ENCODE data around the gene CAMTA1.
"Not testable (repeated sequence)": the region's sequence is repeated elsewhere in the genome, so short reads cannot be mapped to it uniquely, and the experiment has no call there.

The CAMTA1 gene

DNA sequence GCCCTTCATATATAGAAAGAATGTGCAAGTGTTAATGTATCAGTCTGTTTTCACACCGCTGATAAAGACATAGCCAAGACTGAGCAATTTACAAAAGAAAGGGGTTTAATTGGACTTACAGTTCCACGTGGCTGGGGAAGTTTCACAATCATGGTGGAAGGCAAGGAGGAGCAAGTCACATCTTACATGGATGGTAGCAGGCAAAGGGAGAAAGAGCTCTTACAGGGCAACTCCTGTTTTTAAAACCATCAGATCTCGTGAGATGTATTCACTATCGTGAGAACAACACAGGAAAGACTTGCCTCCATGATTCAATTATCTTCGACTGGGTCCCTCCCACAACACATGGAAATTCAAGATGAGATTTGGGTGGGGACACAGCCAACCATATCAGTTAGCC lies 907.8 kb downstream of the CAMTA1 start:
- H3K9ac ChIP-seq (ENCODE audit: low read depth, low read length); H3K27ac ChIP-seq (ENCODE audit: low read depth, low read length); H3K4me3 ChIP-seq (ENCODE audit: low read depth, low read length); H3K27me3 ChIP-seq (ENCODE audit: control insufficient read depth, insufficient read depth, low read length); H3K4me1 ChIP-seq (ENCODE audit: control insufficient read depth, insufficient read depth, low read length); H3K36me3 ChIP-seq (ENCODE audit: control insufficient read depth, insufficient read depth, low read length): not testable (repeated sequence)
- H3K9me3 ChIP-seq (ENCODE audit: control insufficient read depth, insufficient read depth, low read length), result peaks cover 15% of the 10 kb centered on the region; the same call in 1 of the 2 replicates

- Histone ChIP-seq H3K27me3 (ENCODE audit: control insufficient read depth, insufficient read depth, low read length) (no peaks in the 10 kb centered on the region; the same call in 1 of the 2 replicates), H3K9ac (ENCODE audit: low read depth, low read length) (no peak overlapping the region), H3K27ac (ENCODE audit: low read depth, low read length) (no peak overlapping the region), H3K4me3 (ENCODE audit: low read depth, low read length) (no peak overlapping the region), H3K36me3 (ENCODE audit: control insufficient read depth, insufficient read depth, low read length) (no peaks in the 10 kb centered on the region), H3K4me1 (ENCODE audit: control insufficient read depth, insufficient read depth, low read length) (no peaks in the 10 kb centered on the region), H3K9me3 (ENCODE audit: control insufficient read depth, insufficient read depth, low read length) (peaks cover 15% of the 10 kb centered on the region; the same call in 1 of the 2 replicates)
Measured at GRCh38 chr1:7693662-7694061, 908.4 kb downstream of the CAMTA1 start.

- Histone ChIP-seq H3K36me3 (ENCODE audit: control insufficient read depth, insufficient read depth, low read length) (no peaks in the 10 kb centered on the region), H3K9ac (ENCODE audit: low read depth, low read length) (no peak overlapping the region), H3K27ac (ENCODE audit: low read depth, low read length) (no peak overlapping the region), H3K9me3 (ENCODE audit: control insufficient read depth, insufficient read depth, low read length) (peaks cover 15% of the 10 kb centered on the region; the same call in 1 of the 2 replicates), H3K4me3 (ENCODE audit: low read depth, low read length) (no peak overlapping the region), H3K27me3 (ENCODE audit: control insufficient read depth, insufficient read depth, low read length) (no peaks in the 10 kb centered on the region; the same call in 1 of the 2 replicates), H3K4me1 (ENCODE audit: control insufficient read depth, insufficient read depth, low read length) (no peaks in the 10 kb centered on the region)
Measured at GRCh38 chr1:7694600-7695496, 909.6 kb downstream of the CAMTA1 start.

DNA sequence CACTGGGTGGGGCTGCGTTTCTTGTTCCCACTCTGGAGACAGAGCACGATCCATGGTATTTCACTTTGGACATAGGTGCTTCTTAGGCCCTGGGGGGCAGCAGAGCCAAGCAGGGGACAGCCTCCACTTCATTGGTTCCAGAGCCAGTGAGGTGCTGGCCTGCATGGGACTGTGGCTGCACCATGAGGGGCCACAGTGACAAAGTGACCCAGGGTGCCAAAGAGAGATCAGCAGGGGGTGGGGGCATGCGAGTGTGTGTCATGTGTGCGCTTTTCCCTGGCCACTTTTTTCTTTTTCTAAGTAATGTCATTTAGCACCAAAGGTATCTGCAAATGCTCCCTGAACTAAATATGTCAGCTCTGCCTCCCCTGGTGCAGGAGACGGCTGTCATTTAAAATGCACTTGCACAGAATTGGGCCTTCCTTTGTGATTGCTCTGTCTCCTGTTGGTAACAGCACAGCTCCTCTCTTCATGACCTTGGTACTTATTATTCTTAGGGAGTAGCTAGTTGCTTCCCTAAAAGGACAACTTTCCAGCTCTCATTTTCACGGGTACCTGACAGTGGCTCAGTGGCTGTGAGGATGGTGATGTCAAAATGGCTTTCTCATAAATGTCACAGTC lies 910.4 kb downstream of the CAMTA1 start:
- Histone ChIP-seq H3K36me3 (ENCODE audit: control insufficient read depth, insufficient read depth, low read length) (no peaks in the 10 kb centered on the region), H3K27me3 (ENCODE audit: control insufficient read depth, insufficient read depth, low read length) (no peaks in the 10 kb centered on the region; the same call in 1 of the 2 replicates), H3K9me3 (ENCODE audit: control insufficient read depth, insufficient read depth, low read length) (peaks cover 15% of the 10 kb centered on the region; the same call in 1 of the 2 replicates), H3K27ac (ENCODE audit: low read depth, low read length) (no peak overlapping the region), H3K9ac (ENCODE audit: low read depth, low read length) (no peak overlapping the region), H3K4me1 (ENCODE audit: control insufficient read depth, insufficient read depth, low read length) (no peaks in the 10 kb centered on the region), H3K4me3 (ENCODE audit: low read depth, low read length) (no peak overlapping the region)

GRCh38 chr1:7698641-7699040 lies 913.4 kb downstream of the CAMTA1 start:
- Histone ChIP-seq H3K27me3 (ENCODE audit: control insufficient read depth, insufficient read depth, low read length) (peaks cover 17% of the 10 kb centered on the region), H3K4me3 (ENCODE audit: low read depth, low read length) (no peak overlapping the region), H3K27ac (ENCODE audit: low read depth, low read length) (no peak overlapping the region), H3K4me1 (ENCODE audit: control insufficient read depth, insufficient read depth, low read length) (peaks cover 15% of the 10 kb centered on the region), H3K9ac (ENCODE audit: low read depth, low read length) (no peak overlapping the region), H3K9me3 (ENCODE audit: control insufficient read depth, insufficient read depth, low read length) (no peaks in the 10 kb centered on the region), H3K36me3 (ENCODE audit: control insufficient read depth, insufficient read depth, low read length) (no peaks in the 10 kb centered on the region)

DNA sequence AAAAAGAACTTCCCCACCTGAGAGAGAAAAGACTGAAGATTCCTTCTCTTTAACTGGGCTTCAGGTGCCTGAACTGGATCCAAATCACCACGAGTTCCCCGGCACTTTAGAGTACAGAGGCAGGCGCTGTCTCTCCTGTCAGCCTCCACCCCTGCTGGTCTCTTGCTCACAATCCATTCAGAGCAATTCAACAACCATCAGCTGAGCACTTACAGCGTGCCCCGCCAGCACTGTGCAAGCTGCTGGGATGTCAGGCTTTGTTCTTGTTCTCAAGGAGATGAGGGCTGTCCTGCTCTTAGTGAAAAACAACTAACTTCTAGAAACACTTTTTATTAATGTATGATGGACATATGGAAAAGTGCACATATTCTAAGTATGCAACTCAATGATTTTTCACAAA lies 917.1 kb downstream of the CAMTA1 start:
- Histone ChIP-seq H3K9ac (ENCODE audit: low read depth, low read length) (no peak overlapping the region), H3K4me3 (ENCODE audit: low read depth, low read length) (no peak overlapping the region), H3K9me3 (ENCODE audit: control insufficient read depth, insufficient read depth, low read length) (no peaks in the 10 kb centered on the region), H3K27ac (ENCODE audit: low read depth, low read length) (no peak overlapping the region), H3K4me1 (ENCODE audit: control insufficient read depth, insufficient read depth, low read length) (peaks cover 15% of the 10 kb centered on the region), H3K27me3 (ENCODE audit: control insufficient read depth, insufficient read depth, low read length) (peaks cover 29% of the 10 kb centered on the region), H3K36me3 (ENCODE audit: control insufficient read depth, insufficient read depth, low read length) (no peaks in the 10 kb centered on the region)

GRCh38 chr1:7703321-7704213 lies 918.3 kb downstream of the CAMTA1 start:
- Histone ChIP-seq H3K9ac (ENCODE audit: low read depth, low read length) (no peak overlapping the region), H3K27me3 (ENCODE audit: control insufficient read depth, insufficient read depth, low read length) (peaks cover 29% of the 10 kb centered on the region), H3K4me3 (ENCODE audit: low read depth, low read length) (peak overlapping the region; percentile 47), H3K9me3 (ENCODE audit: control insufficient read depth, insufficient read depth, low read length) (no peaks in the 10 kb centered on the region), H3K4me1 (ENCODE audit: control insufficient read depth, insufficient read depth, low read length) (peaks cover 15% of the 10 kb centered on the region), H3K36me3 (ENCODE audit: control insufficient read depth, insufficient read depth, low read length) (no peaks in the 10 kb centered on the region), H3K27ac (ENCODE audit: low read depth, low read length) (no peak overlapping the region)

- Histone ChIP-seq H3K36me3 (ENCODE audit: control insufficient read depth, insufficient read depth, low read length) (no peaks in the 10 kb centered on the region), H3K9ac (ENCODE audit: low read depth, low read length) (no peak overlapping the region)
Measured at GRCh38 chr1:7704214-7705047, 919.2 kb downstream of the CAMTA1 start.

GRCh38 chr1:7705048-7705907 lies 920.0 kb downstream of the CAMTA1 start:
- Histone ChIP-seq H3K9ac (ENCODE audit: low read depth, low read length) (no peak overlapping the region), H3K36me3 (ENCODE audit: control insufficient read depth, insufficient read depth, low read length) (no peaks in the 10 kb centered on the region), H3K27ac (ENCODE audit: low read depth, low read length) (no peak overlapping the region)

More at GRCh38 chr1:7704214-7705047, 919.2 kb downstream of the CAMTA1 start:
- Histone ChIP-seq H3K27ac (ENCODE audit: low read depth, low read length) (no peak overlapping the region), H3K9me3 (ENCODE audit: control insufficient read depth, insufficient read depth, low read length) (no peaks in the 10 kb centered on the region), H3K27me3 (ENCODE audit: control insufficient read depth, insufficient read depth, low read length) (peaks cover 29% of the 10 kb centered on the region), H3K4me1 (ENCODE audit: control insufficient read depth, insufficient read depth, low read length) (peaks cover 15% of the 10 kb centered on the region), H3K4me3 (ENCODE audit: low read depth, low read length) (peak overlapping the region; percentile 56; the same call in 1 of the 2 replicates)

More at GRCh38 chr1:7705048-7705907, 920.0 kb downstream of the CAMTA1 start:
- peak overlapping the region; percentile 56 for H3K4me3 ChIP-seq (ENCODE audit: low read depth, low read length)
- H3K9me3 ChIP-seq (ENCODE audit: control insufficient read depth, insufficient read depth, low read length), result no peaks in the 10 kb centered on the region
- peaks cover 29% of the 10 kb centered on the region for H3K27me3 ChIP-seq (ENCODE audit: control insufficient read depth, insufficient read depth, low read length)
- peaks cover 15% of the 10 kb centered on the region for H3K4me1 ChIP-seq (ENCODE audit: control insufficient read depth, insufficient read depth, low read length)

All from HUES48 (cell line).